ENCODE measurements around the gene SLC10A3.

SLC10A3 gene, protein sequence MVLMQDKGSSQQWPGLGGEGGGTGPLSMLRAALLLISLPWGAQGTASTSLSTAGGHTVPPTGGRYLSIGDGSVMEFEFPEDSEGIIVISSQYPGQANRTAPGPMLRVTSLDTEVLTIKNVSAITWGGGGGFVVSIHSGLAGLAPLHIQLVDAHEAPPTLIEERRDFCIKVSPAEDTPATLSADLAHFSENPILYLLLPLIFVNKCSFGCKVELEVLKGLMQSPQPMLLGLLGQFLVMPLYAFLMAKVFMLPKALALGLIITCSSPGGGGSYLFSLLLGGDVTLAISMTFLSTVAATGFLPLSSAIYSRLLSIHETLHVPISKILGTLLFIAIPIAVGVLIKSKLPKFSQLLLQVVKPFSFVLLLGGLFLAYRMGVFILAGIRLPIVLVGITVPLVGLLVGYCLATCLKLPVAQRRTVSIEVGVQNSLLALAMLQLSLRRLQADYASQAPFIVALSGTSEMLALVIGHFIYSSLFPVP

DNA sequence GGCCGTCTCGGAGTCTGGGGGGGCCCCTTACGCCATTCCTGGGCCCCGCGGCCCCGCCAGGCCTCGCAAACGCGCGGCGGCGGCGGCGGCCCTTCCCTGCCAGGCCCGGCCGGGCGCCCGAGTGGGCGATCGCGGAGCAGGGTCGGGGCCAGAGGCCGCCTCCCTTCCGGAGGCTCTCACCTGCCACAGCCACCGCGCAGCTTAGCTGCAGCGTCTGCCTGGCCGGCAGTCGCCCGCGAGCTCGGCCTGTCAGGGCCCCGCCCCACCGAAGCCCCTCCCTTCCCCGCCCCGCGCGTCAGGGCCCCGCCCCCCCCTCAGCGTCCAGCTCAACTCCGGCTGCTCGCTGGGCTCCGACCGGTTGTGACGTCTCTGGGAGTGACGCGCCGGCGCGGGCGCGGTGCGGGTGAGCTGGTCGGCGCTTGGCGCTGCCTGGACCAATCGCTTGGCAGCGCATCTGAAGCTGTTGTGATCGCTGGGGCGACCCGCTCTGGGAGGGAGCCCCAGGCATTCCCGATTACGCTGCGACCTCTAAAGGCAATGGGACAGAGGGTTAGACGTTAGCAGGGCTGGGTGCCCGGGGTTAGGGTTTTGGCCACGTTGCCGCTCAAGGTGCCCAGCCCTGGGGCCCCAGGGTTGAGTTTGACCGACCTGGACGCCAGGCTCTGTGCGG, at the start of gene SLC10A3:
Gene SLC10A3, minus strand, starts transcription at position 216 of the 670 bp plus-strand sequence. CDS start 1,689 bp downstream, outside the sequence.
- DNase-seq = peak; percentile 68

DNA sequence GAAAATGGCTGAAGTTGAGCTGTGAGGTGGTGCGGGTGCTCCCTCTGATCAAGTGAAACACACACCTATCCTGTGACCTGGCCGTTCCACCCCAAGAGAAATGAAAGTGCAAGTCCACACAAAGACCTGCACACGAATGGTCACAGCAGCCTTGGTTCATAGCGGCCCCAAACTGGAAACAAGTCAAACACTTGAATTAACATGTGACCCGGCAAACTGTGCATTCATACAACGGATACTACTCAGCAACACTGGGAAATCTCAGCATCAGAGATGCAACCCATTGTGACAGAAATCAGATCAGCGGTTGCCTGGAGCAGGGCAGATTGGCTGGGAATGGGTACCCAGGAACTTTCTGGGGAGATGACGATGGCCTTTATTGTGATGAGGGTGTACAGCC, 48.6 kb upstream of the SLC10A3 start:
- DNase-seq = no peak

DNA sequence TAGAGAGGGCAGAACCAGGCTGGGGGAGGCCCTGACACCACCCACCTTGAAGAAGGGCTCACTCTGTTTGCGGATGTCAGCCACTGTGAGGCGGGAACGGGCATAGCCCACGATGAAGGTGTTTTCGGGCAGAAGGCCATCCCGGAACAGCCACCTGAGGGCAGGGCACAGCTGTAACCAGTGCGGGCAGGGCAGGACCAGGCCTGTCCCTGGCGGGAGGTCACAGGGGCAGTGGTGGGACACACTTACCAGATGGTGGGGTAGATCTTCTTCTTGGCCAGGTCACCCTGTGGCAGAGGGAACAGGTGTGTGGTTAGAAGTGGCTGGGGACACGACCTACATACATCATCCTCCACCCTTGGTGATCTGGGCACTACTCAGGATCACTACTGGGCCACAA, 45.5 kb upstream of the SLC10A3 start:
- no peak for DNase-seq

DNA sequence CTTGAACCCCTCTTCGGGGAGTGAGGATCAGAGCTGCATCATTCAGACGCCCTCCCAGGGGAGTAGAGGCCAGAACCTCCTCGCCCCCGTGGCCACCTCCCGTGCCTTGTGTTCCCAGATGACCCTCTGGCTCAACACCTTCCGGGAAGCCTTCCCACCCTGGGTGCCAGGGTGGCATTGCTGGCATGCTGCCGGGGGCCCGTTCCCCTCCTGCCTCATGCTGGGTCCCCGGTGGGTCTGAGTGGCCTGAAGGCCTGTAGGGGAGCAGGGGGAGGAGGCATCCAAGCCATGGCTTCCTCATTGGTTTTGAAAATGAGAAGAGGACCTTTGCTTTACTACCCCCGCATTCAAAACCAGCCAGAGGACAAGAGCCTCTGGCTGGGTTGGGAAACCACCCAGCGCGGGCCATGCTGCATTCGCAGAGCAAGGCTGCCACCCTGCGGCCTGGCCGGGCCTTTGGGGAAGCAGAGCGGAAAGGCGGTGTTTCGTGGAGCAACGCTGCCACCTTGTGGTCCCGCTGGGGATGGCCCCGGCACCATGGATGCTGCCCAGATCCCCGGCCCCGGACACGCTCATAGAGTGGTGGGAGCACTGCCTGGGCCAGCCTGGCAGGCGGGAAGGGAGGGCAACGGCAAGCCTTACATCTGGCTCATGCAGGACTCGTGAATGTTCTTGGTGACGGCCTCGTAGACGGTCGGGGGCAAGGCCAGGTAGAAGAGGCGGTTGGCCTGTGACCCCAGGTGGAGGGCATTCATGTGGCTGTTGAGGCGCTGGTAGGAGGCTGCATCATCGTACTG, 44.3 kb upstream of the SLC10A3 start:
- no peak for DNase-seq

DNA sequence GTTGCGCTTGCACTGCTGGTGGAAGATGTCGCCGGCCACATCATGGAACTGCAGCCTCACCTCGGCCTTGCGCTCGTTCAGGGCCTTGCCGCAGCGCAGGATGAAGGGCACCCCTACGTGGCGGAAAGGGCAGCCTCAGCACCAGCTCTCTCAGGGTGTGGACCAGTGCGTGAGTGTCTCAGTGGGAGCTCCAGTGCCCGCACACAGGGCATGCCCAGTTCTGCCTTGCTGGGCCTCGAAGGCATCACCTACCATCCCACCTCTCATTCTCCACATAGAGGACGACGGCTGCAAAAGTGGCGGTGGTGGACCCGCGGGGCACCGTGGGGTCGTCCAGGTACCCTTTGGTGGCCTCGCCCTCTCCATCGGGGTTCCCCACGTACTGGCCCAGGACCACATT, 42.3 kb upstream of the SLC10A3 start:
- DNase-seq = no peak

DNA sequence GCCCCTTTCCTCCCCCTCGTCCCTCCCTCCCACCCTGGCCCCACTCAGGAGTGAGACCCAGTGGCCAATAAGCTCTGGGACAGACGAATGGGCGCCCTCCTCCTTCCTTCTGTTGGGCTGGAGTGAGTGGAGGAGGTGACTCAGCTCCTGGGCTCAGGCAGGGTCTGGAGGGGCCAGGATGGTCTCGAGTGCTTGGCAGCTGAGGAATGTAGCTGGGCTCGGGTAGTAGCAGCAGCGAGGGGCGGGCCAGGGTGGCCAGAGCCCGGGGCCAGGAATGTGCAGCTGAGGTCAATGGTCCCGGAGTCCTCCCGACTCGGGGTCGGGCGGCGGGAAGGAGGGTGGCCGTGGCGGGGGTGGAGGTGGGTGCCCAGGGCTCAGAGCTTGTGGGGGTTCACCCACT, 41.2 kb upstream of the SLC10A3 start:
- DNase-seq = no peak

DNA sequence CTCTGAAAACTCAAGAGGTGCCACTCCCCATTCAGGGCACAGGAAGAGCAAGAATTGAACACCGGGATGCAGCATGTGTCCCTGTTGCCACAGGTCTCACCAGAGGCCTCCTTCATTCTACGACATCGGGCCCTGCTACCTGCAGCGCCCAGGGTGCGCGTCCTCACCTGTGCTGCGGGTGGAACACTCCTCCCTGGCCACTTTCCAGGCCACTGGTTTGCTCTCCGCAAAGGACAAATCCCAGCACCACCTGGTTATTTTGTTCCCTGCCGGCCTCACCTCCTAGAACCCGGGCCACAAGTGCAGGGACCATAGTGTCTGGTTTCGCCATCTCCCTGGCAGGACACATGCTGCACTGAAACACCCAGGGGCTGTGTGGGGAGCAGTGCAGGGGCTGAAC, 39.9 kb upstream of the SLC10A3 start:
- DNase-seq = no peak

DNA sequence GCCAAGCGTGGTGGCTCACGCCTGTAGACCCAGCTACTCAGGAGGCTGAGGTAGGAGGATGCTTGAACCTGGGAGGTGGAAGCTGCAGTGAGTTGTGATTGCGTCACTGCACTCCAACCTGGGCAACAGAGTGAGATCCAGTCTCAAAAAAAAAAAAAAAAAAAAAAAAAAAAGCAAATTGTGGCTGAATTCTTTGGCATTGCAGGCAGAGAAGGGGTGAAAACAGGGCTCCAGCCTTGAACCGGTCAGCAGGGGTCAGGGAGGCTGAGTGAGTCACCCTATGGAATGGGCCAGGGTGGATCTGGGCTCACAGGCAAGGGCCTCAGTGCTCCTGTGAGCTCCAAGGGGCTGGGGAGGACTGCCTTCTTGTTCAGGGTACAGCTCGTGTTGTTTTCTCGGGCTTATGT, 38.8 kb upstream of the SLC10A3 start:
- DNase-seq = no peak

DNA sequence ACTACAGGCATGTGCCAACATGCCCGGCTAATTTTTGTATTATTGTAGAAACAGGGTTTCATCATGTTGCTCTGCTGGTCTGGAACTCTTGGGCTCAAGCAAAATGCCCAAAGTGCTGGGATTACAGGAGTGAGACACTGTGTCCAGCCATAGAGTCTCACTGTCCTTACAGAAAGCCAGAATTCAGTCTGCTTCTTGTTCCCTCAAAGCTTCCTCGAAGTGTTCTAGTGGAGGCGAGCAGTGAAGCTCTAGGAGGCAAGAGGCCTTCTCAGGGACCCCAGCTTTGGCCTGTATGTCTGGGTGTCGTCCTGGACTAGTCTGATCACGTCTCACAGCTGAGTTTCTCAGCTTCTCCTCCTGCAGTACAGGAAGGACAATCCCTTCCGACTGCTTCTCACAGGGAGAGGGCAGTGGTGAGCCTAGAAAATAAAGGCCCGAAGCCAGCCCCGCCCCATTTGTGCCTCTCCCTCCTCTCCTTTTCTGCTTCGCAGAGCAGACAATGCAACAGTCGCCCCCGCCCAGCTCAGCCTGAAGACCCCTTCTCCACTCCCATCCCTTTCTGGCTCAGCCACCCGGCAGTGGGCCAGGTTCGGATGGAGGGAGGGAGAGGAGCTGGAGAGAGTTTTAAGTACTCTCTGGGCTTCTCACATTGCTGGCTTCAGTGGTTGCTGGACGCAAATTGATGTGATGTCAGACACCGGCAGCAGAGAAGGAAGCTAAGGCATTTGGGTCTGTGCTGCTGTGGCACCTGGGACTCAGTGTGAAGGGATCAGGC, 36.7 kb upstream of the SLC10A3 start:
- peak; percentile 13 for DNase-seq

DNA sequence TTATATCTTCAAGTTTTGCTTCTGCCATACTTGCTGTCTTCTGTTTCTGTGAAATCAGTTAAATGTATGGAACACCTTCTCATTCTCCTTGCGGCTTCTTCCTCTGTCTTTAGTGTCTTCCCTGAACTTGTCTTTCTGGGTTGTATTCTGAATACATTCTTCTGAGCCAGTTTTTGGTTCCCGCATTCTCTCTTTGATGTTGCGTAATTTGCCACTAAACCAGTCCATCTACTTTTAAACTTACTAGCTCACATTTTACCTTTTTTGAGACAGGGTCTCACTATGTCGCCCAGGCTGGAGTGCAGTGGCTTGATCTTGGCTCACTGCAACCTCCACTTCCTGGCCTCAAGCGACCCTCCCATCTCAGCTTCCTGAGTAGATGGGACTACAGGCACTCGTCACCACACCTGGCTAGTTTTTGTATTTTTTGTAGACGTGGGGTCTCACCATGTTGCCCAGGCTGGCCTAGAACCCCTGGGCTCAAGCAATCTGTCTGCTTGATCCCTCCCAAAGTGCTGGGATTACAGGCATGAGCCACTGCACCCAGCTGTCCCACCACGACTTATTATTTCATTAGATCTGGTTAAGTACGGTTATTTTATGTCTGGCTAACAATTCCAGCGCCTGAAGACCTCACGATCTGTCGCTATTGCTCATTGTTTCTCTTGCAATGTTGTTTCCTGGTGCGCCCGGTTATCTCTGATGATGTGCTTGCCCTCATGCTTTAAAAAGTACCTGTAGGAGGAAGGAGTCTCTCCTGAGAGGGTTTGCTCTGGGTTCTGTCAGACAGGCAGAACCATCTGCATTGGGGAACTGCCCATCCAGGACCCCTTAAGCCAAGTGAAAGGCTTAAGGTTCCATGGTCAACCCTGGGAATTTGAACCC, 35.4 kb upstream of the SLC10A3 start:
- no peak for DNase-seq

DNA sequence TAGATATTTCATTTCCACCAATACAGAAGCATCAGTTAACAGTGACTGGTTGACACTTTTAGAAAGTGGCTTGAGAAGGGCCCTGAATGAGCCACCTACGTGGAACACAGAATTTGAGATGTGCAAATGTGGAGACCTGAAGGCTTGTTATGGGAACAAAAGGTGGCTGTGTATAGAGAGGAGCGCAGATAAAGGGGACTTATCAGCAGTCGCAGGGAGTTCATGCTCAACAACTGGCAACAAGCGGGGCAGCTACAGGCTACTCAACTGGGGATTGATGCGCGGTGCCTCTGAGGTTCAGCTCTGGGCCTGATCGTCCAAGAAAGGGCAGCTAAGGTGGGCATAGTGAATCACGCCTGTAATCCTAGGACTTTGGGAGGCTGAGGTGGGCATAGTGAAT, 29.0 kb upstream of the SLC10A3 start:
- DNase-seq = no peak

DNA sequence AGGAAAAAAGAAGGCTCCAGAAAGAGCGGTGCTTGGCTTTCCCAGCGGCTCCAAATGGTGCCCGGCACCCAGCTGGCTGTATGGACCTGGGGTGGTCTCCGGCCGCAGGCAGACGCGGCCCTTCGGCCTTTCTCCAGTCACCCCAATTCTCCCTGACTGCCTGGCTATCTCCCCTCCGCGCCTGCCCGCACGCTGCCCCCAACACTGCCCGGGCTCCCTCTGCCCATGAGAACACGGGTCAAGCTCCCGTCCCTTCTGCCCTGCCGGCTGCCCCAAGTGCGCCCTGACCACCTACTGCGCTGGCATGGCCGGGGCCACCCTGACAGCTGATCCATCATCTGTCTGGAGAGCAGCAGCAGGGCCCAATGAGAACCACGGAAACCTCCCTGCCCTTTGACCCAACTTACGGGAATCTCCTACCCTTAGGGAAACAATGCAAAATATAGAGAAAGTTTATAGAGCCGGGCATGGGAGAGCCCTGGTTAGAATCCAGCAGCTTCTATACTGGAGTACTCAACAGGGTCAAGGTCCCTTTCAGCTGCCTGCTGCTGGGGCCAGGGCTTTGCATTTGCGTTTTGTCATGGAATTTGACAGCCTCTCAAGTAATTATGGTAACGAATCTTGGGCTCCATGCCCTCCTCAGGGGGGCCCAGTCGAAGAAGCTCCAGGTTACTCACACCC, 26.8 kb upstream of the SLC10A3 start:
- no peak for DNase-seq

DNA sequence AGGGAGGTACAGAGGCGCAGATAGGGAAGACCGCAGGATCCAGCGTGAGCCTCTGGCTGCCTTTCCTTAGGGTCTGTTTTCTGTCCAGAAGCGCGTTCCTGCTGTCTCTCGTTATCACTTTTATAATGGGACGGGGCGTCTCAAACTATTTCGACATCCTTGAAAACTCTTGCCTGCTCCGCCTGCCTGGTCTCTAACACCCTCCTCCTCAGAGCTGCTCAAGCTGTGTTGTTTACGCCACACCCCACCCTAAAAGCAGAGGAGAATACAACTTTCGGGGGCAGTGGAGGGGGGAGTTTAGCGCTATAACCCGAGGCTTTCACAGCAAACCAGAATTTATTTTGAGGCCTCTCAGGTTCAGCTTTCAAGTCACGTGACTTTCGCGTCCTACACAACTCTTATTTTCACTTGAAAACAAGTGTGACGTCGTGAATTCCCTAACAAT, 26.2 kb upstream of the SLC10A3 start:
- DNase-seq = no peak

DNA sequence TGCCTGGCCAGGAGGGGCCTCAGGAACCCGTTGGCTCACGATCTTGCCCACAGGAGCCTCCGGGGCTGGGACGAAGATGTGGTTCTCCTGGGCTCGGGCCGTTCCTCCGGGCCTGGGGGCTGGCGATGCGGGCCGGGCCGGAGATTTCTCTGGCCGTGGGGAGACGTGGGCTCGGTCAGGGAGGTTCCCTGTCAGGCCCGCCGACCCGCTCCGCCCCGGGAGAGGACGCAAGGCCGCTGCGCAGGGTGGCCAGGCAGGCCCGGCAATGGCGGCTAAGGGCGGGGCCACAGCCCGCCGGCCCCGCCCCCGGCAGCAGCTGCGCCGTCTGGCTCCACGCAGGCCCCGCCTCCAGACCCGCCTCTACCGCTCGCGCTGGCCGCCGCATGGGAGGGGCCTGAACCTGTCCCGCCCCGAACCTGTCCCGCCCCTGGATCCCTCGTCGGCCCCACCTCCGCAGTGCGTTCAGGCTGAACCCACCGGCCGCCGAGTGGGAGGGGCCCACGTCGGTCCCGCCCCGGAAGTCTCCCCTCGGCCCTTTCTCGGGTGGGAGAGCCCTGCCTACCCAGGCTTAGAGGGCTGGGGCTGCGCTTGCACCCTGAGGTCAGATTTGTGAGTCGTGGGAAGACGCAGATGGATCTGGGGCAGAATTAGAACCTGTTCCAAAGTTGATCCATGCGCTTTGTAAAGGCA, 25.7 kb upstream of the SLC10A3 start, which contains the start of gene FAM3A:
Gene FAM3A, minus strand, starts transcription at position 267 of the 690 bp plus-strand sequence. CDS start 460 bp downstream, outside the sequence.
- peak; percentile 73 for DNase-seq

DNA sequence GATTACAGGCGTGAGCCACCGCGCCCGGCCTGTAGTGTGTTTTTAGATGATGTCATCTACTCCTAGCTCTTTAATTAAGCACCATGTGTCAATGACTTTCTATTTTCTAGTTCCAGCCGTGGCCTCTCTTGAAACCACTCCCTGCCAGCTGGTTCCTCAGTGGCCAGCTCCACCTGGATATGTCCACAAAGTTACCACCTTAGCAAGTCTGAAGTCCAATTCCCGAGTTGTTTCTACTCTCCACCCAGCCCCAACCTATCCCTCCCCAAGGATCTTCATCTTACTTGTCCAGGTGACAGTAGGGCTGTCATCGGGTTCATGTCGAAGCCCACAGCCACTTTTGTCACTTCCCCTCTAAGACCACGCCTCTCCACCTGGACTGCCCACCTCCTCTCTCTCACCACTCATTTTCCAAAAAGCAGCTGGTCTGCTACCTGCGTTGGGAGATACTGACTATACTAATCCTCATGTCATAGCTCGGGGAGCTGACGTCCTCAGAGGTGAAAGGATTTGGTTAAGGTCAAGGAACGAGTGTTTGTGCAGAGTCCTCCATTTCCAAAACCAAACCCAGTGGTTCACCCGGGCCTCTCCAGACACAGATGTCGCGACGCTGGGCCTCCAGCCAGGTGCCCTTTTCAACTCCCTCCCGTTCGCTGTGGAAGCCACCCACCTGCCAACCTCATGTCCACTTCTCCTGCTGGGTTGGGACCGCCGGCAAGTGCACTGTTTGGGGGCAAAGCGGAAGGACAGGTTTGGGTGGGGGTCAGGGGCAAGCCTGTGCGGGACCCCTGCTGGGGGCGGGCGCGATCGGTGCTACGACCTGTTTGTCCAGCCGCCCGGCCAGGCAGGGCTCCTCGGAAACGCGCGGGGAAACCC, 24.9 kb upstream of the SLC10A3 start:
- DNase-seq = no peak

DNA sequence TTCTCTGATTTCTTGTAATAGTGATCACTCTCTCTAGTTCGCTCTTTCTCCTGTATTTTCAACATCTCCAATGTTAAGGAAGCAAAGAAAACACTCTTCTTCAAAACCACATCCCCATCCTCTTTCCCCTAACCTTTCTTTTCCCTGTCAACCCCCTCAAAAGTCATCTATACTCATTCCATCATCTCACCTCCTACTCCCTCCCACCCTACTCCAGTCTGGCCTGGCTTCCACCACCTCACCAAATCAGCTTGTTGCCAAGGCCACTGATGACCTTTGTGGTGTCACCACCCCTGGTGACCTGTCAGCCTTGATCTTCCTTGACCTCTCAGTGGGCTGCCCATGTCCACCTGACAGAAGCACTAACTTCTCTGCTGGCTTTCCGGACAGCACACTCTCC, 23.3 kb upstream of the SLC10A3 start:
- no peak for DNase-seq

DNA sequence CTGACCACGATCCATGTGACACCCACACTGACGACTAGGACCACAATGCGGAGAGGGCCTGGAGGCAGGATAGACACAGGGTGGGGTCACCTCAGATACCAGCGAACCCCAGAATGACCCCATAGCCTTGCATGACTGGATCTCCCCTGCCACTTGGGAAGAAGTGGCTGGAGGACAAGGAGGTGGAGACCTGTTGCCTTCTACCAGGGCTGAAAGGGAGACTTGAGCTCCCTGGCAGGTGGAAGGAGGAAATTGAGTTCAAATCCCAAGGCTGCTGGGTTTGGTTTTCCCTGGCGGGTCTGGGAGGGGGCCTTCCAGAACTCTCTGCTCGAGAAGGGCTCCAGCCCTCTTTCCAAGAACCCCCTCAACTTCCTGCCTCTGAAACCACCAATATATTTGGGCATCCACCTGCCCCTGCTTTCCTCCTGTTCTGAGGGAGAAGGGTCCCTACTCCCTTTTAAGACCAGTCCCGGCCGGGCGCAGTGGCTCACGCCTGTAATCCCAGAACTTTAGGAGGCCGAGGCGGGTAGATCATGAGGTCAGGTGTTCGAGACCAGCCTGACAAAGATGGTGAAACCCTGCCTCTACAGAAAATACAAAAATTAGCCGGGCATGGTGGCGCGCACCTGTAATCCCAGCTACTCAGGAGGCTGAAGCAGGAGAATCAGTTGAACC, 22.6 kb upstream of the SLC10A3 start:
- no peak for DNase-seq

DNA sequence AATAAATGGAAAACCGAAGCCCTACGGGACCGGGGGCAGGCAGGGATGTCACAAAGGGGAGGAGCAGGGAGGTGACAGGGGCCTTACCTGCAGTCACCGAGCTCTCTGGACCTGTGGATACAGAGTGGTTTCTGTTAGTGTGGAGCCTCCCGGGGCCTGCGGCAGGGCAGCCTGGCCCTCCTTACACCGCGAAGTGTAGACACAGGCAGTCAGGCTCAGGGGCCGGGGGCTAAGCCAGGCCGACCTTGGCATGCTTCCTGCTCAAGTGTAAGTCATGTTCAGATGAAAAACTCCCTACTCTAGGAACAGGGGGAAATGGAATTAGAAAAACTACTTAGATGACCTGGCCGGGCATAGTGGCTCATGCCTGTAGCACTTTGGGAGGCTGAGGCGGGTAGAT, 21.3 kb upstream of the SLC10A3 start:
- DNase-seq = no peak

DNA sequence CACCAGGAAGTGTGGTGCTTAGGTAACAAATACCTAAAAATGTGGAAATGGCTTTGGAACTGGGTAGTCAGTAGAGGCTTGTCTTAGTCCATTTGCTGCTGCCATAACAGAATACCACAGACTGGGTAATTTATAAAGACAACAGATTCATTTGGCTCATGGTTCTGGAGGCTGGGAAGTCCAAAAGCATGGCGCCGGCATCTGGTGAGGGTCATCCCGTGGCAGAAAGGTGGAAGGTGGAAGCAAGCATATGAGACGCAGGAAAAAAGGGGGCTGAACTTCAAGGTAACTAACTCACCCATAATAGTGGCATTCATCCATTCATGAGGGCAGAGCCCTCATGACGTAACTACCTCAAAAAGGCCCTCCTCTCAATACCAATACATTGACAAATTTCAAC, 19.0 kb upstream of the SLC10A3 start:
- DNase-seq = no peak

Measured in NCI-H1436 treated with DMSO at 0.1 percent for 48 hours (cell line).